H9 (cell line): Measurements from ENCODE around the gene HMGXB4. TPM values are rescaled to one million over a fixed set of nuclear protein-coding genes. Genes with fewer than 3 reads are reported as not detected.

Experiments
- DNase-seq: peaks from one replicate; pipeline ENCODE4 v3.0.0-alpha.2; 2017
- H2AFZ ChIP-seq: one replicate; pipeline ENCODE4 v1.6.1; 2013; ENCODE audit warnings: mild to moderate bottlenecking, low read length, control low read depth, moderate library complexity
- H2AK5ac ChIP-seq: 2 replicates; pipeline ENCODE4 v1.6.1; 2013; ENCODE audit warnings: low read length, control low read depth, mixed read lengths; ENCODE audit not compliant: insufficient read length
- H2BK120ac ChIP-seq: one replicate; pipeline ENCODE4 v1.6.1; 2013; ENCODE audit warnings: low read depth, mild to moderate bottlenecking, low read length, control low read depth, inconsistent platforms; ENCODE audit not compliant: poor library complexity, severe bottlenecking
- H2BK12ac ChIP-seq: 2 replicates; pipeline ENCODE4 v1.6.1; 2013; ENCODE audit warnings: low read length, control low read depth, mixed read lengths, low read depth; ENCODE audit not compliant: insufficient read length
- H2BK15ac ChIP-seq: 2 replicates; pipeline ENCODE4 v1.6.1; 2013; ENCODE audit warnings: low read depth, low read length, control low read depth
- H2BK20ac ChIP-seq: one replicate; pipeline ENCODE4 v1.6.1; 2013; ENCODE audit warnings: low read depth, mild to moderate bottlenecking, low read length, control low read depth, inconsistent platforms; ENCODE audit not compliant: poor library complexity, severe bottlenecking
- H2BK5ac ChIP-seq: 2 replicates; pipeline ENCODE4 v1.6.1; 2013; ENCODE audit warnings: low read length, control low read depth, mixed read lengths; ENCODE audit not compliant: insufficient read length
- H3K14ac ChIP-seq: 2 replicates; pipeline ENCODE4 v1.6.1; 2013; ENCODE audit warnings: low read length, control low read depth; ENCODE audit not compliant: insufficient read depth
- H3K18ac ChIP-seq: 2 replicates; pipeline ENCODE4 v1.6.1; 2013; ENCODE audit warnings: low read depth, mild to moderate bottlenecking, mixed read lengths, low read length, control low read depth; ENCODE audit not compliant: insufficient read length
- H3K23ac ChIP-seq: 2 replicates; pipeline ENCODE4 v1.6.1; 2013; ENCODE audit warnings: low read length, control low read depth, mixed read lengths, low read depth; ENCODE audit not compliant: insufficient read length
- H3K23me2 ChIP-seq: 2 replicates; pipeline ENCODE4 v1.6.1; 2013; ENCODE audit warnings: low read depth, mild to moderate bottlenecking, mixed read lengths, low read length, control low read depth; ENCODE audit not compliant: insufficient read length, poor library complexity, severe bottlenecking
- H3K27ac ChIP-seq: 2 replicates; pipeline ENCODE4 v1.5.1; 2013; ENCODE audit warnings: low read length, control low read depth, mixed read lengths, low read depth; ENCODE audit not compliant: insufficient read length
- H3K27me3 ChIP-seq: 2 replicates; pipeline ENCODE4 v1.6.1; 2013; ENCODE audit warnings: low read length, control low read depth, inconsistent platforms; ENCODE audit not compliant: insufficient read depth
- H3K4ac ChIP-seq: 2 replicates; pipeline ENCODE4 v1.6.1; 2013; ENCODE audit warnings: low read depth, mild to moderate bottlenecking, control low read depth, inconsistent platforms, low read length, moderate library complexity
- H3K4me1 ChIP-seq: 2 replicates; pipeline ENCODE4 v1.6.1; 2013; ENCODE audit warnings: low read length, control low read depth, inconsistent platforms; ENCODE audit not compliant: insufficient read depth
- H3K4me2 ChIP-seq: 2 replicates; pipeline ENCODE4 v1.6.1; 2013; ENCODE audit warnings: low read length, control low read depth, mixed read lengths; ENCODE audit not compliant: insufficient read length, insufficient read depth
- H3K56ac ChIP-seq: 2 replicates; pipeline ENCODE4 v1.6.1; 2013; ENCODE audit warnings: low read depth, mild to moderate bottlenecking, mixed read lengths, low read length, control low read depth; ENCODE audit not compliant: insufficient read length
- H3K79me1 ChIP-seq: 2 replicates; pipeline ENCODE4 v1.6.1; 2013; ENCODE audit warnings: low read depth, mild to moderate bottlenecking, moderate library complexity, low read length, control low read depth, inconsistent platforms; ENCODE audit not compliant: insufficient read depth, poor library complexity, severe bottlenecking
- H3K79me2 ChIP-seq: 2 replicates; pipeline ENCODE4 v1.6.1; 2013; ENCODE audit warnings: low read length, control low read depth, inconsistent platforms; ENCODE audit not compliant: insufficient read depth
- H3K9ac ChIP-seq: 2 replicates; pipeline ENCODE4 v1.6.1; 2013; ENCODE audit warnings: low read length, control low read depth, mixed read lengths; ENCODE audit not compliant: insufficient read length; ENCODE audit errors: extremely low read depth
- H3K9me3 ChIP-seq: one replicate; pipeline ENCODE4 v1.6.1; 2013; ENCODE audit warnings: low read depth, low read length, inconsistent platforms; ENCODE audit not compliant: control insufficient read depth
- H3T11ph ChIP-seq: one replicate; pipeline ENCODE4 v1.6.1; 2013; ENCODE audit warnings: mild to moderate bottlenecking, low read length, control low read depth, inconsistent platforms
- H4K20me1 ChIP-seq: one replicate; pipeline ENCODE4 v1.6.1; 2013; ENCODE audit not compliant: control insufficient read depth, insufficient read length, insufficient read depth
- H4K5ac ChIP-seq: 2 replicates; pipeline ENCODE4 v1.6.1; 2013; ENCODE audit warnings: low read depth, mild to moderate bottlenecking, mixed read lengths, low read length, control low read depth; ENCODE audit not compliant: insufficient read length
- H4K8ac ChIP-seq: replicated peaks from 2 replicates; pipeline ENCODE4 v1.6.1; 2013; ENCODE audit warnings: low read length, control low read depth, mixed read lengths, low read depth; ENCODE audit not compliant: insufficient read length
- H4K91ac ChIP-seq: 2 replicates; pipeline ENCODE4 v1.6.1; 2013; ENCODE audit warnings: low read depth, mild to moderate bottlenecking, moderate library complexity, mixed read lengths, low read length, control low read depth; ENCODE audit not compliant: insufficient read length
- H3K27ac Mint-ChIP-seq, 3 experiments: 2 replicates in 2 of 3; 3 replicates in 1 of 3; pipeline ENCODE4 v1.8.0; 2020 to 2021; ENCODE audit warnings: mixed read lengths in 3 of 3, mild to moderate bottlenecking in 1 of 3, moderate library complexity in 1 of 3
- H3K27me3 Mint-ChIP-seq: 2 replicates; pipeline ENCODE4 v1.8.0; 2021; ENCODE audit warnings: low read depth, mild to moderate bottlenecking, moderate library complexity, mixed read lengths
- H3K36me3 Mint-ChIP-seq, 3 experiments: 2 replicates in 2 of 3; 3 replicates in 1 of 3; pipeline ENCODE4 v1.8.0; 2020 to 2021; ENCODE audit warnings: low read depth in 3 of 3, mixed read lengths in 3 of 3; ENCODE audit not compliant: insufficient read depth in 1 of 3
- H3K4me1 Mint-ChIP-seq, 2 experiments: 2 replicates each; pipeline ENCODE4 v1.8.0; 2020; ENCODE audit warnings: mixed read lengths in 2 of 2
- H3K4me3 Mint-ChIP-seq, 2 experiments: 2 replicates in 1 of 2; 3 replicates in 1 of 2; pipeline ENCODE4 v1.8.0; 2020 to 2021; ENCODE audit warnings: mild to moderate bottlenecking in 2 of 2, mixed read lengths in 2 of 2, moderate library complexity in 1 of 2
- H3K9me3 Mint-ChIP-seq, 2 experiments: 2 replicates in 1 of 2; 3 replicates in 1 of 2; pipeline ENCODE4 v1.8.0; 2020; ENCODE audit warnings: mild to moderate bottlenecking in 2 of 2, mixed read lengths in 2 of 2, moderate library complexity in 1 of 2
- CTCF ChIP-seq: fragments of 200-600 bp; sonication (generic); conservative IDR thresholded peaks from 3 replicates; pipeline ENCODE4 v1.8.0; 2021; ENCODE audit warnings: antibody characterized with exemption, mild to moderate bottlenecking
- WGBS: extraction: QIAGEN DNeasy Blood & Tissue Kit; methylation state at CpG from one replicate; pipeline ENCODE4 v1.1.7; 2013; ENCODE audit warnings: missing lambda C conversion rate, low lambda C conversion rate, mixed read lengths; ENCODE audit not compliant: insufficient read length; ENCODE audit errors: extremely low coverage; 5-methylcytosine and 5-hydroxymethylcytosine counted together
- total RNA-seq: library from RNA; stranded (reverse); gene quantifications from 2 replicates; pipeline ENCODE4 v1.2.1, GENCODE V29; 2021

HMGXB4 gene
- total RNA-seq, 1 experiment from 2014 or later = 33.5 TPM

- DNase-seq = no peak
- Histone ChIP-seq H3K14ac (no peak overlapping the region), H3K9ac (no peak overlapping the region), H3K23me2 (no peaks in the 10 kb centered on the region), H3K4ac (no peak overlapping the region), H3K18ac (no peak overlapping the region), H2BK12ac (no peak overlapping the region), H2BK15ac (no peak overlapping the region), H3K79me2 (peaks cover 2% of the 10 kb centered on the region; the same call in 1 of the 2 replicates), H2AK5ac (no peak overlapping the region), H3K4me2 (no peak overlapping the region), H3K9me3 (no peaks in the 10 kb centered on the region), H4K91ac (no peak overlapping the region), H2BK20ac (no peak overlapping the region), H3K4me1 (no peaks in the 10 kb centered on the region), H4K20me1 (no peaks in the 10 kb centered on the region), H3K79me1 (no peaks in the 10 kb centered on the region), H3K23ac (no peak overlapping the region), H4K8ac (no peak overlapping the region), H2AFZ (no peak overlapping the region), H2BK120ac (no peak overlapping the region), H4K5ac (no peak overlapping the region), H2BK5ac (no peak overlapping the region), H3T11ph (no peak overlapping the region), H3K56ac (no peak overlapping the region), H3K27ac (no peak overlapping the region), H3K27me3 (no peaks in the 10 kb centered on the region)
- Mint-ChIP-seq H3K36me3 (peaks cover 11 to 62% (median 57%) of the 10 kb centered on the region in 3 experiments; a peak in 6 of 7 replicates), H3K27ac (no peak overlapping the region), H3K4me3 (no peak overlapping the region), H3K9me3 (no peaks in the 10 kb centered on the region), H3K27me3 (no peaks in the 10 kb centered on the region), H3K4me1 (0 out of 4 replicates have a peak, but pooled peaks cover 0 to 2% of the 10 kb centered on the region in 2 experiments)
- no CpG with 5 or more reads among the region's 4 CpGs for WGBS
- no peak for TF ChIP-seq CTCF
Measured at GRCh38 chr22:35276019-35276418, 18.7 kb downstream of the HMGXB4 start.
